ENCODE measurements around the gene SUMO4.

SUMO4 gene

DNA sequence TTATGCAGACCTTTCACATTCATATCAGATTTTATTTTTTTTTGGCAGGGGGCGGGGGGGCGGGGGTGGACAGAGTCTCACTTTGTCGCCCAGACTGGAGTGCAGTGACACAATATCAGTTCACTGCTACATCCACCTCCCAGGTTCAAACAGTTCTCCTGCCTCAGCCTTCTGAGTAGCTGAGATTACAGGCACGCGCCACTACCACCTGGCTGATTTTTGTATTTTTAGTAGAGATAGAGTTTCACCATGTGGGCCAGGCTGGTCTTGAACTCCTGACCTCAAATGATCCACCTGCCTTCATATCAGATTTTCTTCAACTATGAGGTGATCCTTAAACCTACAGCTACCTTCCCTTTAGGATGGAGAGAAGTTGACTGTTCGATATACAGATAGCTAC, 8.0 kb upstream of the SUMO4 start:
- no peak for DNase-seq

GRCh38 chr6:149392535-149392934, 7.5 kb upstream of the SUMO4 start:
- DNase-seq: no peak

- no peak for DNase-seq
Measured at GRCh38 chr6:149393002-149393679, 6.9 kb upstream of the SUMO4 start.

DNA sequence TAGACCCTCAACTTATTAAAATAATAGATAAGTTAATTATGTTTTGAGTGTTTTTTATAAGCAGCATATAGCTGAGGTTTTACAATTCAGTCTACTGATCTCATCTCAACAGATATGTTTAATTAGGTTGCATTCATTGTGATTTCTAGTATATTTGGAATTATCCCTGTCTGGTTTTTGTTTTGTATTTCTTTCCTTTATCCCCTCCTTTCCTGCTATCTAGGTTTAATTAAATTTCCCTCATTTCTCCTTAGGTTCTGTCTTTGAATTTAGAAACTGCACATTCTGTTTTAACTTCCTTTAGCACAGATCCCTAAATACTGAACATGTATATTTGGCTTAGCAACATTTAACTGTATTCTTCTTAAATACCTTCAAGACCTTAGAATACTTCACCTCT, 4.9 kb upstream of the SUMO4 start:
- no peak for DNase-seq

GRCh38 chr6:149397384-149397783, 2.7 kb upstream of the SUMO4 start:
- no peak for DNase-seq

GRCh38 chr6:149403534-149403933, 3.5 kb downstream of the SUMO4 start:
- DNase-seq: no peak

DNA sequence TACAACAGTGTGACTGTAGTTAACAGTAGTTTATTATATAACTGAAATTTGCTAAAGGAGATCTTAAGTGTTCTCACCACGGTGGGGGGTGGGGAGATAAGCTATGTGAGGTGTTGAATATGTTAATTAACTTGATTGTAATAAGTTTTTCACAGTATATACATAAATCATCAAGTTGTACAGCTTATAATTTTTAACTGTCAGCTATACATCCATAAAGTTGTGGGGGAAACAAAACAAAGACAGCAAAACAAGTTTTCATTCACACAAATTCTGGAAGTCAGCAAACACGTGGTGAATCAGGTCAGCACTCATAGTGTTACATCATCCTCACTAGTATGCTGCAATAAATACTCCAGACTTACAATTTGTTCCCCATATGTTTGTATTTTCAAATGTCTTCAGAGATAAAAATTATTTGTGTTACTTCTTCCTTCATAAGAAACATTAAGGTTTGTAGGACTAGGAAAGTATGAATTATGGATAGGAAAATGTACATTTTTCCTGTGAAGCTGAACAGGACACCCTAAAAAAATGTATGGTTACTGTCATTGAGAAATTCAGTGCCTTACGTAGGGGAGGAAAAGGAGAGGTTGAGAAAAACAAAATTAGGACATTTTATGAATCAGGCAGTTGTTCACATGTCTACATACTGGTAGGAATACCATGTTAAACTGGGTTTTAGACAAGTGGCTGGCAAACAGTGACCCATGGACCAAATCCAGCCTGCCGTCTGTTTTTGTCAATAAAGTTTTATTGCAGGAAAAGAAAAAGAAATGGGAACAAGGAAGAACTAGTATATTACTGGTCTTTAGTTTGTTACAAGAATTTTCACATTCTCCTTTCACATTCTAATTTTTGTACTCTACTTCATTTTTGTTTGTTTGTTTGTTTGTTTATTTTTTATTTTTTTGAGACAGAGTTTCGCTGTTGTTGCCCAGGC, 6.0 kb downstream of the SUMO4 start:
- DNase-seq: no peak

DNA sequence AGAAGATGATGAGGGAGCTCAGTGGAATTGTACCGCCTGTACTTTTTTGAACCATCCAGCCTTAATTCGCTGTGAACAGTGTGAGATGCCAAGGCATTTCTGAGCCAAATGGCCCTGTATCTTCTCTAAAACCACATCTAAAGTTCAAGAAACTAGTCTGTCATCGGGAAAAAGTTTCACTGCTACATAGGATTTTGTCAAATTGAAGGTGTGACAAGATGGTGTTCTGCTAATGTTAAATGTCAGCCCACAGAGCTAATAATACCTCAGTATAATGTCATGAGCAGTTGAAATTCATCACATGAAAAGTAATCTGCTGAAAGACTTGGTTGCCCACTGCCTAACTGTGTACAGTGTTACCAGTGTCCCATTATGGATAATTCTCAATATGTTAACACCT, 9.6 kb downstream of the SUMO4 start:
- DNase-seq: no peak

- no peak for DNase-seq
Measured at GRCh38 chr6:149410557-149410956, 10.5 kb downstream of the SUMO4 start.

DNA sequence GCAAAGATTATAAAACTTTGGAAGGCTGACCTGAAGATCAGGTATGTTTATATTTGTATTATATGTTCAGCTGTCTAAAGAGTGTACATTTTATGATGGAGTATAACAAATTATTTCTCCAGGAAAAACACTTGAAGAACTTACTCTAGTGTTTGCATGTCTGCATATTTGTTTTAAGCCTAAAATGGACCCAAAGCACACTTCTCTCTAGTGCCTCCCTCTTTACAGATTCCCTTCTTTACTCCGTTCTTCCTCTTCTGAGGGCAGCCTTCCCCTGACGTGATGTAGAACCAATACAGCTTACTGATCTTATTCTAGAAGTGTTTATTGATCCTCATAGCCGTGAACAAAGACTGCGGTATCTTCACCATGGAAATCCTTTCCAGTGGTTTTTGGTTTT, 13.9 kb downstream of the SUMO4 start:
- no peak for DNase-seq

GRCh38 chr6:149414821-149415220, 14.8 kb downstream of the SUMO4 start:
- no peak for DNase-seq

DNA sequence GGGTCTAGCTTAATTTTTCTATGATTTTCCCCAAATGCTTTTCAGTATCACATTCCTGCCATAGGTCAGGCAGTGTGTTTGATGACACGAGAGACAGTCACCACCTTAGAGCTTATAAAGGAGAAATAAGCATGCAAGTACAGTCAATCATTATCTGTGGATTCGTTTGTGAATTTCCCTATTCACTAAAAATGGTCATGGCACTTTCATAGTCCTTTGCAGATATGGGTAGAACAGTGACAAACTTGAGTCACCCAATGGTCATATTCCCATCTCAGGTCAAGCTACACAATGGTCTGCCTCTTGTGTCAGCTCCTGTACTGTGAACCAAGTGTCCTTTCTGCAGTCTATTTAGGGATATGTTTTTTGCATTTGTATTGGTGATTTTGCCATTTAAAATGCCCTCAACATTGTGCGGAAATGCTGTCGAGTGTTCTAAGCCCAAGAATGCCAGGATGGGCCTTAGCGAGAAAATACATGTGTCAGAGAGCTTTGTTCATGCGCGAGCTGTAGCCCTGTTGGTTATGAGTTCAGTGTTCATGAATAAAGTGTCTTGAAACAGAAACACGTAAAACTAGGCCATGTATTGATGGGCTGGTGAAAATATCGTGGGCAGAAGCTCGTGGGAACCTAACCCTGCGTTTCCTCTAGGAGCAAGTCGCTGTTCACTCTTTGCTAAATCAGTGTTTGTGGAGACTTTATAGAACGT, 19.8 kb downstream of the SUMO4 start:
- DNase-seq: no peak

- DNase-seq: no peak
Measured at GRCh38 chr6:149421132-149421531, 21.1 kb downstream of the SUMO4 start.

- DNase-seq: no peak
Measured at GRCh38 chr6:149422581-149422980, 22.5 kb downstream of the SUMO4 start.

DNA sequence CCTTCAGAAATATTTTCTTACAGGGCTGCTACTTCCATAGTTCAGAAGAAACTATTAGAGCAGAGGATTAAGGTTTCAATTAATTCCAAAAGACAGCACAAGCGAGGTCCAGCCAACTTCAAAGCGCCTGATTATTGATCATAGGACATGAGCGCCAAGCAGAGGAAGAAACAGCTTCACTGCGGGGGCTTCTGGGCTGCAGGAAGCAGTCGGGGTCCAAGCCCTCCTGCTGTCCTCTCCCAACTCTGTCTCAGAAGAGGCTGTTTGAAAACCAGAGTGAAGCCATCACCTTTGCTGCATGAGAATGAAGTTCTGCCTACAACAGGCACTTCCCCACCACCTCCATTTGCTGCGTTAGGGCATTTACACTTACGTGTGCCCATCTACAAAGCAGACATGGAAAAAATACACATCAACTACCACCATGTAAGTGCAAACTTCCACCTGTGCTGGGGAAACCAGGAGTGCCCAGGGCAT, 23.9 kb downstream of the SUMO4 start:
- DNase-seq: no peak

- DNase-seq: no peak
Measured at GRCh38 chr6:149425224-149425623, 25.2 kb downstream of the SUMO4 start.

DNA sequence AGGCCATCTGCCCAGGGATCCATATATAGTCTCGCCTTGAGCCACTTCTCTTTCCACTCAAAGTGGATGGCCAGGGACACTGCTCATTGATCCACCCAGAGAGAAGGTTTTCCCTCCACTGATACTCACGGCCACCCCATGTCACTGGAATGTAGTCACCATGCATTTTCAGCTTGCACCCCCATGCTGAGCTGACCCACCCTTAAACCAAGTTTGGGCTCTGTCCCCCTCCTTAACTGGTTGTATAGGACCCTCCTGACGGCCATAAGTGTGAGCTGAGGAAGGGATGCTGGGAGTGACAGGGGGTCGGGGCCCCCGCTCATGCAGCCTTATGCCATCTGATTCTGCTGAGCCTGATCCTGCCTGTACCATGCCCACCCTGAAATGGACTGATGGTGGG, 25.7 kb downstream of the SUMO4 start:
- DNase-seq: no peak

- DNase-seq: no peak
Measured at GRCh38 chr6:149428606-149429005, 28.5 kb downstream of the SUMO4 start.

GRCh38 chr6:149429427-149430360, 29.6 kb downstream of the SUMO4 start:
- DNase-seq: no peak

DNA sequence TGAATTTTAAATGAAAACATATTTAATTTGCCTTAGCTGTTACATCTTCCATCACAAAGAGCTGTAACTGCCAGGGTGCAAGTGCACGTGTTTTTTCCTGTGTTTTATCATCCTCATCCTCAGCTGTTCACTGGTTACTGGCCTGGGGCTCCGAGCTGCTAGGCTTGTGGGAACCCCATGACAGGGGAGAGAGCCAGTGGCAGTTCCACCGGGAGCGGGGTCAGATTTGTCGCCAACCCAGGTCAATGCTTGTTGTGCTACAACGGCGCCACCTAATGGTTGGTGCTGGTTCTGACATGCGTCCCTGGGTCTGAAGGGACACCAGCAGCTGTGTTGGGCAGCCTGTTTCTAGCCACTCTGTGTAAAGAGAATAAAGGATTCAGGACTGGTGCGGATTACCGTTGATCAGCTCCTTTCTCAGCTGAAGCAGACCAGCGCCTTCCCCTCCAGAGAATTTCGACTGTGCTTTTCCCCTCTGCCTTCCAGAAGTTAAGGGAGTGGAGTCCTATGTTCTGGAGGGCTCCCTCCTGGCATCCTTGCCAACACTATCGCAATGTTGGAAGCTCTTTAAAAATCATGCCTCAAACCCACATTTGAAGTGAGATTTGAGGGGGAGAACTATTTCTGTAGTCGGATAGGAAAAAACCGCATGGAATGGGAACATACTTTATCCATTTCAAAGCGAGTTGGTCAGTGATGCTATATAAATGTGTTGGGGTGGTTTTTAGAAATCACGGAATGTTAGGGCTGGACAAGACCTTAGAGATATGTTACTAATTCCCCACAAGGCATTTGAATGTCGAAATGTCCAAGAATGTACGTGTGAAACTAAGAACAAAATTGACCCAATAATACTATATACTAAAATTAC, 32.1 kb downstream of the SUMO4 start:
- DNase-seq: peak; percentile 23 to 93 (median 82)

DNA sequence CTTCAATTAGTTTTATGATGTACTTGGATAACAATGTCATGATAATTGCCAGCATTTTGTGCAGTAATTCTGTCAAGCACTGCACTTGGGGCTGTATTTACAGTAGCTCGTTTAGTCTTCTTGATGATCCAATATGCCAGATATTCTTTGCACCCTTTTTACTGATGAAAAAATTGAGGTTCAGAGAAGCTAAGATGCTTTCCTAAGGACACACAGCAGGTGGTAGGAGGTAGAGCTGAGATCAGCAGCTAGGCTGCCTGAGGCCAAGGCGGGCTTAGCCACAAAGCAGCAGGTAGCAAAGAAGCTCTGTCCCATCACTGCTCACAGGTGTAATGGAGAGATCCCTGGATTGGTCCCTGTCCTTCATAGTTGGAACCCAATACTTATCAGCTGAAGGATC, 33.3 kb downstream of the SUMO4 start:
- DNase-seq: no peak
